Activated CD4-positive, CD25-positive, alpha-beta regulatory T cell treated with anti-CD3 and anti-CD28 coated beads, Interleukin-2, amount 50 U/mL, for 16 hours (primary cell): Measurements from ENCODE around the gene DPP6.

Experiments
- DNase-seq: peaks from one replicate; pipeline ENCODE4 v3.0.0-alpha.2; 2020; ENCODE audit warnings: low read depth, low spot score

Gene DPP6

DNA sequence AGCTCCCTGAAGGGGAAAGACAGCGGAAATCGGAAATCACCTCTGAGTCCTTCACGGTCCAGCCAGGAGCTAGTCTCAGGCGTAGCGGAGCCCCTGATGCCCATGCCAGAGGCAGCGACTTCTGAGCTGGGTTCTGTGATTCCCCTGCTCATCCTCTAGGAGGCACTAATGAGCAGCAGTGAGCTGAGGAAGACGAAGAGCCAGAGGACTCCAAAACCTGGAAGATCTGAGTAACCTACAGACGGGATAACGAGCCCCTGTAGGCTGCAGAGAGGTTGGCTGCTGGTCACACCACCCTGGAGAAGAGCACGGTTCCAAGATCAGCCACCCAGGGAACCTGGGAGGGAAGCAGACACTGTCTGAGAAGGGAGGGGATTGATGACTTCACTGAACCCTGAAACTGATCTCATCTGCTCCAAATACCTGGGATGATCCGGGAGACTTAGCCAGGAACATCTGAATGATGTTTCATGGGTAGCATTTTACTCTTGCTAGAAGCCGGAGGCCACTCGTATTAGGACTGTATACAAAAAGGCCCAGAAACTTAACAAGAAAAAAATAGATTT is 646.6 kb downstream of the DPP6 start:
- no peak for DNase-seq

DNA sequence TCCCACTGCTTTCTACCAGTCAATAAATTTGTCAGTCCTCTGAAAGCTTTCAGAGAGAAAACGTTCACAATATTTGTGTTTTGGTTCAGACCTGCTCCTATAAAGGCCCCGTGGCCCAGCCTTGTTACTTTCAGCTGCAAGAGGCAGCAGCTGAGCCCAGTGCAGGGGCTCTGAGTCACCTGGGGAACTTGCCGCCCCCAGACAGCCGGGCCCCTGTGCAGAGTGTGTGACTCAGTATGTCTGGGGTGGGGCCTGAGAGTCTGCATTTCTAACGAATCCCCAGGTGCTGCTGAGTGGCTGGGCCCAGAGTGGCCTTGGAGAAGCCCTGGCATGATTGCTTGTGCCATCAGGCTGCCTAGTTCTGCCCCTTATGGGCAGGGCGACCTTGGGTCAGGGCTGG is 647.2 kb downstream of the DPP6 start:
- no peak for DNase-seq

DNA sequence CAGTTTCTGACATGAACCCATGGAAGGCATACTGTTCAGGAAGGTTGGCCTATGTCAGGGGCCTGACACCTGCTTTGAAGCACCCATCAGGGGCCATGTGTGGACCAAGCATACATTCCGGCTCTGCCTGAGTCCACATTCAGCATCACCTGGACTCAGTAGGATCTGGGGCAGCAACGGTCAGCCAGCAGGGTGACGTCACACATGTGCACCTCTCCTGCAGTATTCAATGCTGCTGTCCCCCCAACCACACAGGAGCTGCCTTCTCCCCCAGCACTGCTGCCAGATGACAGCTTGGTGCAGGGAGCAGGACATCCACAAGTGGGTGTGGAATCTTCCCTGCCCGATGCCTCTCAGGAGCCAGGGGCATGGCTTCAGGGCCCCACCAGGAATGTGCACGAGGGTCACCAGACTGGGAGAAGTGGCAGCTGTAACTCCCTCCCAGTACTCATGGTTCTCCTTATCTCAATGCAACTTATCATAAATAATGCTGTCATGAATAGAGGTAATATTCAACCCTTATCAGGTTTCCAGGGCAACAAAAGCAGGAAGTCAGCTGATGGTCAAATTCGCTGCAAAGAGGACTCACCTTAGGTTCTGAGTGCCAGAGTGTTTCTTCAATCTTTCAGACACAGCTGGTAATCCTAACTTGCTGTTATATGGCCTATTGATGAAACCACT is 657.8 kb downstream of the DPP6 start:
- DNase-seq, result no peak

DNA sequence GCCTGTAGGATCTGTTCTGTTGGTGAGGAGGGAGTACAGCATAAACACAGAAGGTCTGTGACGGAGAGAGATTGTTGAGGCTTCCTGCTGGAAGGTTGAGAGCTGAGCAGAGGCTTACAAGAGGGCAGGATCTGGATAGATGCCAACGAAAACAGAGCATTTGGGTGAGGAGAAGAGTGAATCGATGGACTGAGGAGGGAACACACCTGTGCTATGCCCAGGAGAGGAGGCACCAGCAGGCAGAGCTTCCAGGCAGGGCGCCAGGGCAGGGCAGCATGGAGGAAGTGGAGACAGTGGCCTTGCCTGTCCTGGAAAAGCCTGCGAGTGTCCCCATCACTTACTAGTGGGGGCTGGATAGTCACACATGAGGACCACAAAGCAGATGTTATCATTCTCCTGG is 667.8 kb downstream of the DPP6 start:
- DNase-seq, result no peak

DNA sequence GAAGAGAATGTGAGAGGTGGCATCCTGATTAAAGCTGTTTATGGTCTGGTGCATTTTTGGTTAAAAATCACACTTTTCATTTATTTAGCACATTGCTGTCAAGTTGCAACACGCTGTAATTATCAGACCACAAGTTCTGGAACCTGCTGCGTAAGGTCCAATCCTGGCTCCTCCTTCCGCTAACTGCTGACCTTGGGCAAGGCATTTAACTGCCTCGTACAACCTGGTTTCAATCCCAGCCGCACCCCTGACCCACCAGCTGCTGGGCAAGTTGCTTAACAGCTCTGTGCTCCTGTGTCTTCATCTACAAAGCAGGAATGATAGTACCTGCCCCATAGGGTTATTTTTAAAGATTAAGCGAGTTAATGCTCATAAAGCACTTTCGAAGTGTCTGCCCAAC is 668.9 kb downstream of the DPP6 start:
- DNase-seq, result no peak

DNA sequence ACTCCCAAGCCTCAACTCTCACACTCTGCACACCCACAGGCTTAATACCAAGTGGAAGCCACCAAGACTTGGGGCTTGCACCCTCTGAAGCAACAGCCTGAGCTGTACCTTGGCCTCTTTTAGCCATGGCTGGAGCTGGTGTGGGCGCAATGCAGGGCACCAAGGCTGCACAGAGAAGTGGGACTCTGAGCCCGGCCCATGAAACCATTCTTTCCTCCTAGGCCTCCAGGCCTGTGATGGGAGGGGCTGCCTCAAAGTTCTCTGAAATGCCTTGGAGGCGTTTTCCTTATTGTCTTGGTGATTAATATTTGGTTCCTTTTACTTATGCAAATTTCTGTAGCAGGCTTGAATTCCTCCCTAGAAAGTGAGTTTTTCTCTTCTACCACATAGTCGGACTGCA is 674.2 kb downstream of the DPP6 start:
- no peak for DNase-seq

DNA sequence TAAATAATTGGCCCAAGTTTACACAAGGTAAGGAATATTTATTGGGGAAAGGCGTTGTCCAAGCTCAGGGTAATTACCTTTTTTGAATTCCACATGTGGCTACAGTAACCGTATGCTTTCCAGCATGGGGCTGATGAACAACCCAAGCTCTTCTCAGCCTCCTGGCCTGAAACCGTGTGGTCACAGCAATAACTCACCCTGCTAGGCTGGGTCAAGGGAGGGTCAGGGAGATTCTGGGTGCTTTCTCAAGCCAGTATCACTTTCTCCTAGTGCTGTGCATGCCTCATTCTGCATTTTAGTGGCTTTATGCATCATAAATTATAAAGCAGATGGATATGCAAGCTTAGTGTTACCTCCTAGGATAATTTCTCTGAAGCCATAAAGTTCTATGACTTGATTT is 676.9 kb downstream of the DPP6 start:
- DNase-seq, result no peak

DNA sequence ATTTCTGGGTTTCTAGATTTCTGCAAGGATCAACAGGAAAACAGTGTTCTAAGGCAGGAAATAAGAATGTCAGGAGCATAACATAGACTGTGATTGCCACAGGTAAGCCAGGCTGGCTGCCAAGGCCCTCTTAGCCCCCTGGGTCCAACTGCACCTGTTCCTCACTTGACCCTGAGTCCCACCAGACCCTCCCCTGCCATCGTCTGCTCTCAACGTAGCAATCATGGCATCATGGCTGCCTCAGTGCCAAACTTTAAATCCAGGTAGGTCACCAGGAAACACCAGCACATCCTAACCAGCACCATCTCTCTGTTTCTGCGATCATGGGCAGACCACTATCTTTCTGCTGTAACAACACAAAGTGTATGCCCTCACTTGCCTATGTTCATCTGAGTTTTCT is 683.6 kb downstream of the DPP6 start:
- no peak for DNase-seq

DNA sequence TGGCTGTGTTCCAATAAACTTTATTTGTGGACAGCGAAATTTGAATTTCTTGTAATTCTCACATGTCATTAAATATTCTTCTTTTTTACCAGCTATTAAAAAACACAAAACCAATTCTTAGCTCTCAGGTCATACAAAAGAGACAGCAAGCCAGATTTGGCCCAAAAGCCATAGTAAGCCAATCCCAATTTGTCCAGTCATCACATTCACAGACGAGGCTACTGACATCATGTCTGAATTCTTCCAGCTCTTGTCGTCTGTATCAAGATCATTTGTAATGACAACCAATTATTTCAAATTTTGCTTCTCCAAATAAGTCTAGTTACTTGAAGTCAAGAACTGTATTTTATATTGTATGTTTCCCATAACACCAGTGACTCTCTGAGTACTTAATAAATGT is 684.2 kb downstream of the DPP6 start:
- no peak for DNase-seq

DNA sequence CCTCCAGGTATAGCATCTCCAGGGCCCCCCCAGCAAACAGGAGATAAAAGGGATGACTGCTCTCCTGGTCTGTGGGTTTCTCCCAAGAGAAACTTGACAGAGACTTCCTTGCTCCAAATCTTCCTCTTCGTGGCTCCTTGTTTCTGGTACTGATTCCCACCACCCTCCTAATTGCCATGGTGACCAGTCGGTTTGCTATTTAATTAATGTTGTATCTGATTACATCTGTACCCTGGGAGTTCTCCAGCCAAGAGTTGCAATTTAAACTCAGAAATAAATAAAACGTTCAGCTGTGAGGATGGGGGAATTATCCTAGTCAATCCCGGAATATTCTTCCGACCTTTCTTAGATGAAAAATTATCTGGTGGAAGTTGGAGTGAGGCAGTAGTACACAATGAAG is 686.0 kb downstream of the DPP6 start:
- DNase-seq, result no peak

DNA sequence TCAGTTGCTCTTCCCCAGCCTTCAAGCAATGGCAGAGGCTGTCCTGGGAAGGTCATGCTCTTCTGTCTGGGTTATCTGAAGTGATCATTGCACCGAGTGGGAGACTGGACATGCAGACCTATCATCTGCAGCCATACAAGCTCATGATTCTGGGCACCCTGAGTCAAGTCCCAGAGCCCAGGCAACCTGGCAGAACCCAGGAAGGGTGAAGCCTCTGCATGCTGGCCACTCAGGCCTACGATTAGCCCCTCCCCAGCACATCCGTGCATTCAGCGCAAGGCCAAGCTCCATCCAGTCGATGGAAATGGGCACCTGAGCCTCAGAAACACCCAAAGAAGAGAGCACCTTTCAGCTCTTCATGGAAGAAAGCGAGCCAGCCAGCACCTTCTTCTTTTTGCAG is 688.9 kb downstream of the DPP6 start:
- DNase-seq, result no peak

DNA sequence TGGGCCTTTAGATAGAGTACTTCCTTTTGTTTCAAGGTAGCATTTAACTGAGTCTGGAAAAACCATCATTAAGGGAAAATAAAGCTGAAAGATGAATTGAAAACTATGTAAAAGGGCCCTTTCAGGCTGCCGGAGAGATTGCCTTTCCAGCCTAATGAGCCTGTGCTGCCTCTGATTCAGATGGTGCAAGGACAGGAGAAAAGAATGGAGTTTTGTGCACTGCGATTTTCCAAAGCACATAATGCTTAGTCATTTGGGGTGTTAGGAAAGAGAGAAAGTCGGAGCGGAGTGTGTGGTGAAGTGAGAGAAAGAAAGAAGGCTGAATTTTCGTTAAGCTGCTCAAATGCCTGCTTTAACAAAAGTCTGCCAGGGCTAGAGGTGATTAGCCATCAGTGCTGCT is 691.0 kb downstream of the DPP6 start:
- DNase-seq, result no peak

DNA sequence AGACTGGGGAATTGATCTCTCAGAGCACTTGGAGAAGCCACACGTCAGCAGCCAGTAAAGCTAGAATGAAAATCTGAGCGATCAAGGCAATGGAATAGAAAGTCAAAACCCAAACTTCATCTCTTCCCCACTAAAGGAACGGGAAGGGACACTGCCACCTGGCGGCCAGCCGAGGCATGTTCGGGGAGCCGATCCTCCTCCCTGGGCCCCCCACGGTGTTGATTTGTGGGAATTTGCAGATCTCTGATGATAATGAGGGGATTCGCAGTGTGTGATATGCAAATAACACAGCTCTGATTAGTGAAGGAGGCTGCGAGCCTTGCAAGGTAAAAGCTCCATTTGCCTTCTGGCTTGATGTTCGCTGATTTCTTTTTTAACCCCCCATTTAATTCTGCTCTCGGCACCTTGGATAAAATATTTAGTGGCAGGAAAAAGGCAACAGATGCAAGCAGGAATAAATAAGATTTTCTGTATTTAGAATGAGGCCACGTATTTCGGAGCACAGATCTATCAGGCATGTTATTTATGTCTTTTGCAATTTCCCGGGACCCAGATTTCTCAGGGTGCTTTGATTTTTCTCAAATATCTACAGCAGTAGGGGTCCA is 692.2 kb downstream of the DPP6 start:
- DNase-seq, result no peak

DNA sequence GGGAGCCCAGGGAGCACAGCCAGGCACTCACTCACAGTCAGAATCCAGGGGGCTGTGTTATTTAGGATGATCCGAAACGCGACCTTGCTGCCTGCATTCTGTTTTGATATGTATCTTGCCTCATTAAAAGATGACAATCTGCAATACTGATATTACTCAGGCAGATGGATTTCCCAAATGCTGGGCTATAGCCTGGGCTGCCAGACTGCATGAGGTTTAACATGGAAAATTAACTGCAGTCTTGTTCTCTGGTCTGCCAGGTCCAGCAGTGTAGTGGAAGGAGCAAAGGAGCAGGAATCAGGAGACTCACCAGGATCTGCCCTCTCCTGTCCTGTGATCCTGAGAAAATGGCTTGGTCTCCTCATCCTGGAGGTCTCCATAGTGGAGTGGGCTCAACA is 692.7 kb downstream of the DPP6 start:
- DNase-seq, result no peak

DNA sequence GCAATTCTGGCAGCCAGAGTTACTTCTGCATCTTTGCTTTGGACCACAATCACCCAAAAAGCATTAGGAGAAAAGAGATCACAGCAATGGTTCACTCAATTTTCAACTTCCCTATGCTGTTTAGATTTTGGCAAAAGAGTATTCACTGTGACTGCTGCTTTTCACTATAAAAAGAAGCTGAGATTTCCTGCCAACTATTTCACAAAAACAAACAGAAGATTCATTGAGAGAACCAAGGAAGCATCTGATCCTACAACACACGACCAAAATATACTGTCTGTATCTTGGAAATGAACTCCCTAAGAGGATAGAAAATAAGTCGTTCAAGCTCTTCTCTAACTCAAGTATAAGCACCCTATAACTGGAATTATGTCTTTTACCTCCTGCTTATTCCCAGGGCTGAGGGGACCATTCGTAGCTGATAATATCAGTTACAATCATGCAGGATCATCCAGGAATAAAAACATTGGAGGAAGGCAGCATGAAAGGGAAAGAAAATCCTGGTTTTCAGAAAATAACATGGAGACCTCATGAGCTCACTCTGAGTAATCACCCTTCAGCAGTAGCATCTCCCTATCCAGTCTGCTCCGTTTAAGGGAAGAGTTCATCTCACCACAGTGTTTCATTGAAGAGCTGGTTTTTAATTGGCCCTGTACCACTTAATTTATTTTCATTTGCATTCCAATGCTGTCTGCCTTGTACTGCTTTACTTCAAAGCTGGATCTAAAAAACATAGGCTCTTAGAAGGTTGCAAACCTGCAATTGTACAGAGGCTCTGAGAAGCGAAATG is 694.6 kb downstream of the DPP6 start:
- no peak for DNase-seq

DNA sequence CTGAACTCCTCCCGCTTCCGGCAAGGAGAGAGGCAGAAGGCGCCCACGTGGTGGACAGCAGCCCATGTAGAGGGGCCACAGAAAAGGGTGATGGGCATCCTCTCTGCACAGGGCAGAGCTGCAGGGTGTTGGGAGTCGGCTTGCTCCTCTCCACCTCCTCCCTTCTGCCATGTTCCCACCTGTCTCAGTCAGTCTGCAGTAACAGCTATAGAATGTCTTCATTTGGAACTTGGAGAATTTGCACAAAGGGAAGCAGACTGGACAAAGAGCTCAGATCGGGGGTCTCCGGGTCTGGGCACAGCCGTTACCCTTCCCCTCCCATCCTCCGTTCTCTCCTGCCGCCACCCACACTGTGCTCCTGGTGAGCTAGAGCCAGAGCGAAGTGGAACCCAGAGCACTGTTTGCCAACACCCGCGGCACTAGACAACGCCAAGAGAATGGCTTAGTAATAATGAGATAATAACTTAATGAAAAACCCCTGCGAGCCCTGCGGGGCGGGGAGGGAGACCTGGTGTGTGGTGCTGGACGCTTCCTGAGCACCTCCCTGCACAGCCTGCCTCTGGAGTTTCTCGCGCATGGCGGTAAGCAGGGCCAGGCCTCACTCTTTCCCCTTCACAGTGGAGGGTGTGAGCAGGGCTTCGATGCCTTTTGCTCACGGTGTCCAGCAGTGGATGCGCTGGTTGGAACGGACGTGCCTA is 696.0 kb downstream of the DPP6 start:
- DNase-seq, result no peak

DNA sequence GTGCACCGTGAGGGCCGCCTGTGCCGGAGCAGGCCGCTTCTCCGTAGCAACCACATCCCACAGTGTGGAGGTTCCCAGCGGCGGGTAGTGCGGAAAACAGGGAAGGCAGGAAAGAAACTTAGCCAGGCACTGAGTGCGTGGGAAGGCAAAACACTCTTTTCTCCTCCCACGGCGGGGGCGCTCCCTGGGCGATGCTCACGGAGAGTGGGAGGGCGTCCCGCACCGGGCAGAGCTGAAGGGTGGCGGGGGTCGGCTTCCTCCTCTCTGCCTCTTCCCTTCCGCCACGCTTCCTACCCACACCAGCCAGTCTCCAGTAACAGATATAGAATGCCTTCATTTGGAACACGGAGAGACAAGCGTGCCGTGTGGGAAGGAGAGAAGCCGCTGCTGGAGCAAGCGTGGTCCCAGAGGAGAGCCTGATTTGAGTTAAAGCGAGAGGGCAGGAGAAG is 698.2 kb downstream of the DPP6 start:
- no peak for DNase-seq

DNA sequence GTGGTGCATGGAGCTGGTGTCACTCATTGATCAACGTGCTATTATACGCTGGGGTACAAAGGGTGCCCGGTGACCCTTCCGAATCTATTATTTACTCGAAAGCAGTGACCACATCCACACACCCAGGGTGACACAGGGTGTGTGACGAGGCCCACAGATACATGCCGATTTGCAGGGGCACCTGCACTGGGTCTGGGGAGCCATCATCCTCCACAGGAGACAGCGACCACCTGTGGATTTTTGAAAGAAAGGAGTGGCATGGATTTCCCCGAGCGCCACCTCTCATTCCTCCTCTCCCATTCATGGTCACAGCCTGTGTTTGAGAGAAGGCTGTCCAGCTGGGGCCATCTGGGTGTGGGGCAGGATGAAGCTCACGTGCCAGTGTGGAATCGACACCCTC is 701.0 kb downstream of the DPP6 start:
- no peak for DNase-seq

DNA sequence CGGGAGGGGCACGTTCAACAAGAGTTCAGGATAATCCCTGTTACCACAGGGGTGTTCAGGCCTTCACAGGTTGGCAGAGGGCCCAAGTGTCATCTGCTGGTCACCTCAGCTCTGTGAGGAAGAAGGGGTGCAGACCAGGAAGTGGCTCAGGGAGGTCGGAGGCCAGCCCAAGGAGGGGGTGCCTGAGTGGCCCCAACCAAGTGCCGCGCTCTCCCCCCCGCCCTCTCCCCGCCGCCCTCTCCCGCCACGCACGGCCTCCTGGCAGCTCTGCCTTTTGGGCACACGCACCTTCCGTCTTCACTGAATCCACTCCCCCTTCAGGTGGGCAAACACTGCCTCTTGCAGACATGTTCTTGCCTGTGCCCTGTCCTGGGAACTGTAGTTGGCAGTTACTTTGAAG is 705.6 kb downstream of the DPP6 start:
- no peak for DNase-seq

DNA sequence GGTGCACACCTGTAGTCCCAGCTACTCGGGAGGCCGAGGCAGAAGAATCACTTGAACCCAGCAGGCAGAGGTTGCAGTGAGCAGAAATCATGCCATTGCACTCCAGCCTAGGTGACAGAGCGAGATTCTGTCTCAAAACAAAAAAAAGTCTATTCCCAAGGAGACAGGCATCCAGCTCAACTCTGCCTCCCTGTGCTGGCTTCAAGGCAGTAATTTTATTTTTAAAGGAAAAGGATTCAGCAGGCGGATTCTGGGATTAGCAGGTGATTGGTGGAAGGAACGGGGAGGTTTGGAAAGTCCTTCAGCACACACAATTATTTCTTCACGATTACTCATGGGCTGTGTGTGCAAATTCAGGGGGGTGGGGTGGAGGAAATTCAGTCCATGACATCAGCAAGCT is 707.8 kb downstream of the DPP6 start:
- DNase-seq, result no peak

DNA sequence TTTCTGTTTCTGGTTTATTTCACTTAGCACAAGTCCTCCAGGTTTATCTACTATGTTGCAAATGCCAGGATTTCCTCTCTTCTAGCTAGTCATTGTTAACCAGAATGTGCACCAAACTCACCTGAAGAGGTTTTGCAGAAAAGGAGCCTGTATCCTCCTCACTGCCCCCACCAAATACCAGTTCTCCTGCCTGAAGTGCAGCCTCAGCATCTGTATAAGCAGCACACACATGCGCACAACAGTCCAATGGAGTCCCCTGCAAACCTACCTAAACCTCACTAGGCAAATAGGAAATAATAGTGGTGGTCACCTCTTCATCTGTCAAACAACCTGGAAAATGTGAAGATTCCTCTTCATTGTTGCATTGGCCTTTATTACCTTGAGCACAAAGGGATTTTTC is 712.9 kb downstream of the DPP6 start:
- DNase-seq, result no peak

DNA sequence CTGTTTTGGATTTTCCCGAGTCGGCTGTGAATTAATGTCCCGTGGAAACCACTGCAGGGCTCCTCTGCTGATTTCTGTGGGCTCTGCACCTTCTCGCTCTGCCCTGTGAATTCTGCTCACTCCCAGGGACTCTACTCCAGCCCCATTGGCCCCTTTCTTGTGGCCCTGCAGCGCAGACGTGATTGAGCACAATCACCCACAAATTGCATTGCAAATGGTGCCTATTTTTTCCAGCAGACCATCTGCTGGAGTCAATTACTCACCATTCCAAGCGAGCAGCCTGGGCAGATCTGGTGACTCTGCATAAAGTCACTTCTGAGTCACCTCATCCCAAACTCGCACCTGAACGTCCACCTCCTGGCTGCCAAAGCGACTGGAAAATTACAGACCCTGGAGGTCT is 714.9 kb downstream of the DPP6 start:
- DNase-seq, result no peak
